GM18873 (cell line): ENCODE data around the gene NR2F6.
"Not testable (repeated sequence)": the region's sequence is repeated elsewhere in the genome, so short reads cannot be mapped to it uniquely, and the experiment has no call there.

ENCODE experiments used
- ATAC-seq: cut with Tn5 transposase; IDR thresholded peaks from one replicate; pipeline ENCODE4 v1.9.1; 2021; ENCODE audit warnings: mild to moderate bottlenecking, moderate library complexity, moderate number of reproducible peaks; ENCODE audit not compliant: unreplicated experiment, low FRiP score

Gene NR2F6

GRCh38 chr19:17245535-17245984 is at the start of gene NR2F6:
Gene NR2F6 (minus strand): TSS chr19:17245919. CDS start chr19:17245220, 699 bp downstream.
- no peak for ATAC-seq

- ATAC-seq: no peak
Observed at GRCh38 chr19:17294051-17294891, 48.6 kb upstream of the NR2F6 start.

GRCh38 chr19:17293605-17294004 is 47.9 kb upstream of the NR2F6 start:
- no peak for ATAC-seq

DNA sequence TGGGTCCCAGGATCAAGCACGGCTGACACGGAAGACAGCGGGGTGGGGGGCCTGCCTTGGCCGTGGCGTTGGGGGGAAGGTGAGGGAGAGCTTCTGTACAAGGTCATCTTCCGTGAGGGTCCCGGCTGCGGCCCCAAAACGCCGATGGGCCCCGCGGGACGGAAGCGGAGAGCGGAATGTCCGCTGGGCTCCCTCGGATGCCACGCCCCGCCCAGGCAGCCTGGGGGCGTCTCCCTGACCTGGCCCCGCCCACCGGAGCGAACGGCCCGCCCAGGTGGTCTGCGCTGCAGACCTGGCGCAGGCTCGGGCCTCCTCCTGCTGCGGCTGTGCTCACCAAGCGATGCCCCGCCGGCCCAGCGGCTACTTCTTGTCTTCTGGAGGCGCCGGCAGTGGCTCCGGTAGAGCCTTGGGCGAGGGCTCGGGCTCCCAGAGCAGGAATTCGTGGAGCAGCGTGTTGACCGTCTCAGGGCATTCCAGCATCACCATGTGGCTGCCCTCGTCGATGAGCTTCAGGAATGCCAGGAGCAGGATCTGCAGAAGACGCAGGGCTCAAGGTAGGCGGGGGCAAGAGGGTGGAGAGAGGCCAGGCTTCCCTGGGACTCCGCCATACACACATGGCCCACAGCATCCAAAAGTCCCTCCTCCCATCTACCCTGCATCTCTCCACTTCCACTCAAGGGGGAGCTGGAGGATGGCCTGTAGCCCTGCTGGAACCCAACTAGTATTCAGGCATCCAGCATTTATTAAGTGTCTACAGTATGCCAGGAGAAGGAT is 46.8 kb upstream of the NR2F6 start:
- ATAC-seq: peak; percentile 54

DNA sequence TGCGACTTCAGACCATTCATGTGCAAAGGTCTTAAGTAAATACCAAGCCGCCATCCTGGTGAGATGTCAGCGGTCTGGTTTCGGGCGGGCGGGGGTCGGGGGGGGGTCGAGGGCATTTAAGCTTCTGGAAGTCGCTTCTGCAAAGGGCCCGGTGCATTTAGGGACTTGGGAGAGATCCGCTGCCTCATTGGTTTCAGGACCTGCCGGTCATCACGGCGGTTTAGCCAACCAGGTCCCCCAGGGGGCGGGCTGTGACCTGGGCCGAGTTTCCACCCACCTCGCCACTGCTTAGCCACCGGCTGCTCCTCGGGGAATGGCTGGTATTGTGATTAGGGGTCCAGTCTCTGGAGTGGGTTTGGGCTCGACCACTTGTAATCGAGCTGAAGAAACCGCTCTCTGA is 43.8 kb upstream of the NR2F6 start:
- ATAC-seq: no peak

- ATAC-seq: no peak
Observed at GRCh38 chr19:17286752-17287151, 41.0 kb upstream of the NR2F6 start.

DNA sequence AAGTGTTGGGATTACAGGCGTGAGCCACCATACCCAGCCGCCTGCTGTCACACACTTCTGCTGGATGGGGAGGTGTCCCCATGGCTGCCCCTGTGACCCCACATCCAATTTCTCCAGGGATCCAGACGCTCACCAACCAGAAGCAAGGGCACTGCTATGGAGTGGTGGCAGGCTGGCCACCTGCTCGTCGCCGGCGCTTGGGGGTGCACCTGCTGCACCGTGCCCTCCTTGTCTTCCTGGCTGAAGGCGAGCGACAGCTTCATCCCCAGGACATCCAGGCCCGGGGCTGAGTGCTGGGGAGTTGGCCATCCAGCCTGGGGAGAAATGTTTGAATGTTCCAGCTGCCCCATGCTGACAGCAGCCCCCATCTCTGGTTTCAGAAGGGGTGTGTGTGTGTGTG is 40.5 kb upstream of the NR2F6 start:
- ATAC-seq: no peak

DNA sequence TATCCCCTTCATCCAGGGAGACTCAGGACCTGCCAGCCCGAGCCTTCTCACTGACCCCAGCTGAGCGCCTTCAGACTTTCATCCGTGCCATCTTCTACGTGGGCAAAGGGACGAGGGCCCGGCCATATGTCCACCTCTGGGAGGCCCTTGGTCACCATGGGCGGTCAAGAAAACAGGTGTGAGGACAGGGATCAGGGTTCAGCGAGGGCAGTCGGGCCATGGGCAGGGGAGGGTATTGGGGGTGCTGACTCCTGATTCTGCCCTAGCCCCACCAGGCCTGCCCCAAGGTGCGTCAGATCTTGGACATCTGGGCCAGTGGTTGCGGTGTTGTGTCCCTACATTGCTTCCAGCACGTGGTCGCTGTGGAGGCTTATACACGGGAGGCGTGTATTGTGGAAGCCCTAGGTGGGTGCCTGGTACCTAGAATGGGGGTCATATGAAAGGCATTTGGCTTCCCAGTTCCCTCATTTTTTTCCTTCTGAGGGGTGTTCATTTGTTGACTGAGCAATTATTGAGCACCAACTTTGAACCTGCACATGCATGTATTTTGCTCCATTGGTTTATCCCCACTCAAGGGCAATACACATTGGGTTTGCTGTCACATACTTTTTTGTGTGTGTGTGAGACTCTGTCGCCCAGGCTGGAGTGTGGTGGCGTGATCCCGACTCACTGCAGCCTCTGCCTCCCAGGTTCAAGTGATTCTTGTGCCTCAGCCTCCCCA is 39.9 kb upstream of the NR2F6 start:
- ATAC-seq: no peak

GRCh38 chr19:17283504-17283996 is 37.8 kb upstream of the NR2F6 start:
- ATAC-seq: no peak

- peak; percentile 53 for ATAC-seq
Observed at GRCh38 chr19:17282488-17283125, 36.9 kb upstream of the NR2F6 start.

DNA sequence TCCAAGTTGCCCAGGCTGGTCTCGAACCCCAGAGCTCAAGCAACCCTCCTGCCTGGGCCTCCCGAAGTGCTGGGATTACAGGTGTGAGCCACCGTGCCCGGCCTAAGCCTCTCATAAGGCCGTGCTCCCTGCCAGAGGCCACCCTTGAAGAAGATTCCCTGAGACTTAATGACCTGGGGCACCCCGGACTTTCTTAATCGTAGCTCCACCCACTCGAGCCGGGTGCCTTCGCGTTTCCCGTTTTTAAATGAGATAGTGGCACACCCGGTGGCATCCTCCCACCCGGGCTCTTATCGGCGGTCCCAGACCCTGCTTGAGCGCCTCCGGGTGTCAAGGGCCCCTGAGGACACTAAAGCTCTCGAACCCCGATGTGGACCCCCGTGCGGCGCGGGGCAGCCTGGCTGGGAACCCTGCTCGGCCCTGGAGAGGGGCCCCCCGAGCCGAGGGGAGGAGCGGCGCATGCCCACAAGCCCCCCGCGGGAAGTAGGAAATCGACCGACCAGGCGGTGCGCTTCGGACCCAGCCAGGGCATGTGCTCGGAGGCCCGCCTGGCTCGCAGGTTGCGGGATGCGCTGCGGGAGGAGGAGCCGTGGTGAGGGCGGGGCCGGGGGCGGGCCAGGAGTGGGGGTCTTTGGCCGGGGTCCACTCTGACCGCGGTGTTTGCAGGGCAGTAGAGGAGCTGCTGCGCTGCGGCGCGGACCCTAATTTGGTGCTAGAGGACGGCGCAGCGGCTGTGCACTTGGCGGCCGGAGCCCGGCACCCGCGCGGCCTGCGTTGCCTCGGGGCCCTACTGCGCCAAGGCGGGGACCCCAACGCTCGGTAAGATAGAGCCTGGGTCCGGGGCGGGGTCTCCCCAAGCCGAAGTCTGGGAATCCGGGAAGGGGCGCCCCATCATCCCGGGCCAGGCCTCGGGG is 35.9 kb upstream of the NR2F6 start, which contains the start of gene ANKLE1:
ANKLE1 (plus strand) TSS at position 511 of the 914 bp plus-strand sequence; CDS start at position 531, 20 bp downstream.
- no peak for ATAC-seq

DNA sequence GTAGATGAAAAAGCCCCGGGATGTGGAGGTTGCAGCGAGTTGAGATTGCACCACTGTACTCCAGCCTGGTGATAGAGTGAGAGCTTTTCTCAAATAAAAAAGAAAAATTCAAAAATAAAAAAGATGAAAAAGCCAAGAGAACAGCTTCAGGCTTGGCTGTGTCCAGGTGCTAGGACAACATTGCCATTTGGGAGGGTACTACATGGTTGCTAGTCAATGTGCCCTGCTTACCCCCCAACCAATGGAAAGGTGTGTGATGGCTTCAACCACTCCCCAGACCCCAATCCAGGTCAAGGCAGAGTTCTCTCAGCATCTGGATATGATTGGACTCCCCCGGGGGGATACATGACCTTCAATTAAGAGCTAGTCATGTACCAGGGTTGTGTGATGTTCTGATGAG is 33.7 kb upstream of the NR2F6 start:
- ATAC-seq: no peak

- no peak for ATAC-seq
Observed at GRCh38 chr19:17275441-17276175, 29.9 kb upstream of the NR2F6 start.

DNA sequence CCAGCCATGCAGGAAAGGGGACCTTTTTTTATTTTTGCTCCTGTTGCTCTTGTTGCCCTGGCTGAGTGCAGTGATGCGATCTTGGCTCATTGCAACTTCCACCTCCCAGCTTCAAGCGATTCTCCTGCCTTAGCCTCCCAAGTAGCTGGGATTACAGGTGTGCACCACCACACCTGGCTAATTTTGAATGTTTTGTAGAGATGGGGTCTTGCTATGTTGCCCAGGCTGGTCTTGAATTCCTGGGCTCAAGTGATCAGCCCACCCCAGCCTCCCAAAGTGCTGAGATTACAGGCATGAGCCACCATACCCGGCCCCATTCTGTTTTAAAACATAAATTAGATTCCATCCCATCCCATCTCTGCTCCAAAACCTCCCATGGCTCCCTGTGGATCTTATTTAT is 29.2 kb upstream of the NR2F6 start:
- not testable (repeated sequence) for ATAC-seq

DNA sequence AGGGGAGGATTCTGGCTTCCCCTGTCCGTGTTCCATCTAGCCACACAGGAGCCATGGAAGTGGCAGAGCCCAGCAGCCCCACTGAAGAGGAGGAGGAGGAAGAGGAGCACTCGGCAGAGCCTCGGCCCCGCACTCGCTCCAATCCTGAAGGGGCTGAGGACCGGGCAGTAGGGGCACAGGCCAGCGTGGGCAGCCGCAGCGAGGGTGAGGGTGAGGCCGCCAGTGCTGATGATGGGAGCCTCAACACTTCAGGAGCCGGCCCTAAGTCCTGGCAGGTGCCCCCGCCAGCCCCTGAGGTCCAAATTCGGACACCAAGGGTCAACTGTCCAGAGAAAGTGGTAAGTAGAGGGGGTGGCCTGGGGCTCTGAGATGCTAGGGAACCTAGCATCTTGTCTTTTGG is 23.0 kb upstream of the NR2F6 start:
- no peak for ATAC-seq

GRCh38 chr19:17266975-17267788 is 21.5 kb upstream of the NR2F6 start, which contains the start of gene BABAM1:
Gene BABAM1 (plus strand): TSS chr19:17267443. CDS start chr19:17268807, 1,364 bp downstream.
- ATAC-seq: peak; percentile 89

DNA sequence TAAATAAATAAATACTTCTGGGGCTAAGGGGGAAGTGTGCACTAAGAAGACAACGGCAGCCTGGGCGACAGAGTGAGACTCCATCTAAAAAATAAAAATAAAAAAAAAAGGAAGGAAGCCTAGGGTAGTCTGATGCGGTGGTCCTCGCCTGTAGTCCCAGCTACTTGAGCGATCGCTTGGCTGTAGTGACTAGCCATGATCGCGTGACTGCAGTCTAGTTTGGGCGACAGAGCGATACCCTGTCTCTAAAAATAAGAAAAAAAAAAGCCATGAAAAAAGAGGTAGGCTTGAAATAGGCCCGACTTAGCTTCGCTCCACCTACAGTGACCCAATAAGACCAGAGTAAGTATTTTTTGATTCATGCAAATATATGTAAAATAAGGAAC is 20.9 kb upstream of the NR2F6 start:
- no peak for ATAC-seq
